Right lobe of liver (tissue), 6 donors: ENCODE results near the gene PTPRM. TPM values are rescaled to one million over a fixed set of nuclear protein-coding genes. Genes with fewer than 3 reads are reported as not detected.
A peak's percentile ranks its signal among the peaks of the same experiment; 100 is the strongest.

Experiments
- ATAC-seq, 4 donors: fragments of 200-7000 bp; cut with Tn5 transposase; one replicate each; pipeline ENCODE4 v1.9.1; 2020; ENCODE audit warnings: mild to moderate bottlenecking in 4 of 4, moderate library complexity in 4 of 4
- DNase-seq, 3 donors: peaks; one replicate each; pipeline ENCODE4 v3.0.0-alpha.2; 2020
- H3K27ac ChIP-seq, 3 donors: fragments of 200-600 bp; one replicate each; pipeline ENCODE4 v1.8.0; 2022
- H3K27me3 ChIP-seq, 2 donors: fragments of 200-600 bp; one replicate each; pipeline ENCODE4 v1.8.0; 2022
- H3K36me3 ChIP-seq, 4 donors: fragments of 200-600 bp; sonication (generic) in 1 of 4; one replicate each; pipeline versions ENCODE4 v1.5.1 to v1.8.0; 2017 to 2022; ENCODE audit warnings: control low read depth in 1 of 4
- H3K4me1 ChIP-seq, 4 donors: fragments of 200-600 bp; sonication (generic) in 1 of 4; one replicate each; pipeline versions ENCODE4 v1.5.1 to v1.8.0; 2017 to 2022; ENCODE audit warnings: control low read depth in 1 of 4
- H3K4me3 ChIP-seq, 3 donors: fragments of 200-600 bp; one replicate each; pipeline ENCODE4 v1.8.0; 2022
- H3K9me3 ChIP-seq, 4 donors: fragments of 200-600 bp; sonication (generic) in 1 of 4; one replicate each; pipeline versions ENCODE4 v1.5.1 to v1.8.0; 2017 to 2022; ENCODE audit warnings: control low read depth in 1 of 4
- POLR2A ChIP-seq: fragments of 450-650 bp; IDR thresholded peaks from one replicate; pipeline ENCODE4 v1.6.1; 2017; ENCODE audit warnings: antibody characterized with exemption, mild to moderate bottlenecking
- WGBS: methylation state at CpG from one replicate; pipeline ENCODE4 v1.1.6; 2018; ENCODE audit warnings: low coverage, low lambda C conversion rate; ENCODE audit not compliant: insufficient coverage; ENCODE audit errors: missing lambda C conversion rate; 5-methylcytosine and 5-hydroxymethylcytosine counted together
- intact Hi-C, 2 donors: fragments of 100-400 bp; cut with DNase I; formaldehyde crosslinking; loops; one replicate each; pipeline versions ENCODE4 v1.11.2 to v1.14.1; 2022
- total RNA-seq, 6 experiments: library from RNA; depleted of rRNA in 2 of 6; stranded (reverse); fragments of >200 nt in 2 of 6; fragmentation: NEBNext Ultra II Directional in 3 of 6; extraction: Animal tissue kit (Norgen Biotek cat#: 25700) in 3 of 6; gene quantifications; one replicate each; pipeline versions ENCODE4 v1.1.0 to v1.2.4, GENCODE V29; 2016 to 2023
- TF ChIP-seq, protein P1 (sequence below), 4 donors: fragments of 200-600 bp in 3 of 4; fragments of 450-650 bp in 1 of 4; IDR thresholded peaks; one replicate each; pipeline versions ENCODE4 v1.5.1 to v1.8.0; 2016 to 2022; ENCODE audit warnings: antibody characterized with exemption in 4 of 4, mild to moderate bottlenecking in 2 of 4
- donor health status: DM: no; HTN: yes; CAD: no.
- donor health status: DM: no; HTN: no; CAD: no.
- donor health status: DM: no; HTN: no; CAD: no.
- donor health status: DM: no; HTN: yes; CAD: no.
- donor health status: DM: no; HTN: yes; CAD: no.

PTPRM gene
- total RNA-seq, 6 experiments from 2014 or later, result 15.1 to 45.7 (median 26.5) TPM

DNA sequence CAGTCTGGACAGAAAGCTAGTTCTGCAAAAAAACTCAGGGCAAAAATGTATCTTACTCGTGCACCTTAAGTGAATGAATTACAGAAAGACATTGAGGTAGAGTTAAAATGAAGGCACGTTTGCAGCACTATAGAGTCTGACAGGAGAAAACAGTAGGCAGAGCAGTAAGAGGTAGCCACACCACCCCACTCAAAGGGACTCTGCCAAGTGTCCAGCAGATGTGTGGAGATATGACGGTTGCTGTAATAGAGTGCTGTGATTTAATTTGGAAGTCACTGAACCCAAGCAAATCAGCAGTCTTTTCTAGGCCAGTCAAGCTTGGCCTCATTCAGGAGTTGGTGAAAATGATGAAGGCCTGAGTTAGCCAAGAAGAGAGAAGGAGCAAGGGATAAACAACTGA, 464.4 kb downstream of the PTPRM start:
- DNase-seq (no peak), ATAC-seq (no peak)
- TF ChIP-seq, protein P1, sequence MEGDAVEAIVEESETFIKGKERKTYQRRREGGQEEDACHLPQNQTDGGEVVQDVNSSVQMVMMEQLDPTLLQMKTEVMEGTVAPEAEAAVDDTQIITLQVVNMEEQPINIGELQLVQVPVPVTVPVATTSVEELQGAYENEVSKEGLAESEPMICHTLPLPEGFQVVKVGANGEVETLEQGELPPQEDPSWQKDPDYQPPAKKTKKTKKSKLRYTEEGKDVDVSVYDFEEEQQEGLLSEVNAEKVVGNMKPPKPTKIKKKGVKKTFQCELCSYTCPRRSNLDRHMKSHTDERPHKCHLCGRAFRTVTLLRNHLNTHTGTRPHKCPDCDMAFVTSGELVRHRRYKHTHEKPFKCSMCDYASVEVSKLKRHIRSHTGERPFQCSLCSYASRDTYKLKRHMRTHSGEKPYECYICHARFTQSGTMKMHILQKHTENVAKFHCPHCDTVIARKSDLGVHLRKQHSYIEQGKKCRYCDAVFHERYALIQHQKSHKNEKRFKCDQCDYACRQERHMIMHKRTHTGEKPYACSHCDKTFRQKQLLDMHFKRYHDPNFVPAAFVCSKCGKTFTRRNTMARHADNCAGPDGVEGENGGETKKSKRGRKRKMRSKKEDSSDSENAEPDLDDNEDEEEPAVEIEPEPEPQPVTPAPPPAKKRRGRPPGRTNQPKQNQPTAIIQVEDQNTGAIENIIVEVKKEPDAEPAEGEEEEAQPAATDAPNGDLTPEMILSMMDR (IDR thresholded peaks at IDR 0.05), result no peak
- no peak for TF ChIP-seq POLR2A
- Histone ChIP-seq H3K27ac (no peak overlapping the region), H3K4me1 (no peaks in the 10 kb centered on the region), H3K36me3 (no peaks in the 10 kb centered on the region), H3K9me3 (no peaks in the 10 kb centered on the region), H3K4me3 (no peak overlapping the region), H3K27me3 (no peaks in the 10 kb centered on the region)
- WGBS, result 87% methylated on average over 3 of the region's 3 CpGs
- intact Hi-C loops, result no loop called here

DNA sequence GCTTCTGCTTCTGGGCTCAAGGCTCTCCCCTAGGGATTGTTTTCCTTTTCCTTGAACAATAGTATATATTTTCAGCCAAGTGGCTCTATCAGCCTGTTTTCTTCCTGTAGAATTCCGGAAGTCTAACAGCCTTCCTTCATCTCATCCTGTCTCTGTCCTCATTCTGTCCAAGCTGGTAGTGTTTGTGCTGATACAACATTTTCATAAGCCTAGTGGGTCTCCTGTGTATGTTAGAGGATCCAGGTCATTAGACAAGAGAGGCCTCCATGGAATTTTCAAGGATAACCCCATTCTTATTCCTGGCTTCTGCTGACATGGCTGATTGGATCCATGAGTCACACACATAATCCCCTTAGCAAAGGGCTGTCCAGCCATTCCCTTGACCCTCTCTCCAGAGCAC, 467.6 kb downstream of the PTPRM start:
- H3K4me1 ChIP-seq, result no peaks in the 10 kb centered on the region
- no peak overlapping the region for H3K27ac ChIP-seq
- H3K36me3 ChIP-seq, result no peaks in the 10 kb centered on the region
- DNase-seq, result no peak
- TF ChIP-seq POLR2A, result no peak
- intact Hi-C loops, result no loop called here
- H3K4me3 ChIP-seq, result no peak overlapping the region
- WGBS, result 57% methylated on average over 1 of the region's 1 CpG
- peak in 2 of 4 donors; percentile 15 to 52 for ATAC-seq
- no peaks in the 10 kb centered on the region for H3K27me3 ChIP-seq
- no peaks in the 10 kb centered on the region for H3K9me3 ChIP-seq

DNA sequence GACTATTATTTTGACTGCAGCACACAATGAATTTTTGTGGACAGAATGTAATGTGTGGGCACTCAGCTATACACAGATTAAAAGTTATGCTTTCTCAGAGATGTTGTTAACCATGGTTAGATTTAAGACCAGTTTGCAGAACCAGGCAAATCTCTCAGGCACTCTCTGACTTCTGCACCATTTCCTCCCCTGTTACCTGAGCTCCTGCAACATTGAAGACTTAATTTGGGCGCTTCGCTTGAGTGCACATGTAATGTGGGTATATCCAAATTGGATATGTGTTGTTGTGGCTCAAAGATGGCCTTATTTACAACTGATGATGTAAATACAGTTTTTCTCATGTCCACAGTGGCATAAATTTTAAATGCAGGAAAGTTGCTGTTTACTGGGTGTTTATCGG, 469.4 kb downstream of the PTPRM start:
- ATAC-seq (no peak), DNase-seq (no peak)
- 89% methylated on average over 3 of the region's 3 CpGs for WGBS
- Histone ChIP-seq H3K27me3 (no peaks in the 10 kb centered on the region), H3K36me3 (no peaks in the 10 kb centered on the region), H3K4me3 (no peak overlapping the region), H3K27ac (no peak overlapping the region), H3K4me1 (no peaks in the 10 kb centered on the region), H3K9me3 (no peaks in the 10 kb centered on the region)
- TF ChIP-seq, protein P1 (IDR thresholded peaks at IDR 0.05), result no peak
- intact Hi-C loops, result no loop called here

DNA sequence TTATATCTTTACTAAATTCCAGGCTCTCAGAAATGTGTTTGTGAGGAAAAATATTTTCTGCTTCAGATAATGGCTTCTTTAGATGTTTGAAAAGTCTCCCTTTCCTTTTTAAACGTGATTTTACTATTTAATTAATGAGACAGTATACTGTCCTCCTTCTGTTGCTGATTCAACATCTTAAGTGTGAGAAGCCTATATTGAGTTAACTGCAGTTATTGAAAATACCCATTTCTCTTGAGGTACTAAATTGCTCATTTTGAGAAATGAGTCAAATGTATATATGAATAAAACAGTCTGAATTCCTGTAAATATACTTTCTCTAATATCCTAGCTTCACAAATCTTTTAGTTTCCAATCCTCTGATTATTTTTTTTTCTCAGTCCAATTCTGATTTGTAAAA, 470.2 kb downstream of the PTPRM start:
- no peak for ATAC-seq
- intact Hi-C loops, result no loop called here

DNA sequence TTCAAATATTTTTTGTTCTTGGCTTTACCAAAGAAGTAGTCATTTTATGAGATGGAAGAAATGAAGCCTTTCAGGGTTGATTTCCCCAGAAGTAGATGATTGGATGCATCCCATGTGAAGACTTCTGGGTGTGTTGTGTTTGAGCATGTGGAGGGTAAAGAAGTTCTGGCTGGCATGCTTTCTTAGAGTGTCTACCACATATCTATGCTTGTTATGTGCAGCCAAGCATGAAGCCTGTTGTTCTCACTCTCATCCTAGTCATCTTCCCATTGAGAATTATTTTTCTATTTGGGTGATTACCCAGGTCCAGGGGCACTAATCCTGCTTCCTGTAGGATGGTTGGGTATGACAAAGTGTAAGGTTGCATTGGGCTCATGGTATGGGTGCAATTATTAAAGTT, 472.9 kb downstream of the PTPRM start:
- intact Hi-C loops, result no loop called here
- Histone ChIP-seq H3K4me3 (no peak overlapping the region), H3K36me3 (no peaks in the 10 kb centered on the region), H3K4me1 (no peaks in the 10 kb centered on the region), H3K27me3 (no peaks in the 10 kb centered on the region), H3K27ac (no peak overlapping the region), H3K9me3 (no peaks in the 10 kb centered on the region)
- TF ChIP-seq, protein P1 (IDR thresholded peaks at IDR 0.05), result no peak
- TF ChIP-seq POLR2A, result no peak
- ATAC-seq (no peak), DNase-seq (no peak)

More for the DNA sequence above, 470.2 kb downstream of the PTPRM start:
- Histone ChIP-seq H3K27ac (no peak overlapping the region), H3K27me3 (no peaks in the 10 kb centered on the region), H3K4me1 (no peaks in the 10 kb centered on the region), H3K9me3 (no peaks in the 10 kb centered on the region), H3K4me3 (no peak overlapping the region), H3K36me3 (no peaks in the 10 kb centered on the region)
- TF ChIP-seq, protein P1 (IDR thresholded peaks at IDR 0.05), result no peak
- TF ChIP-seq POLR2A, result no peak
- DNase-seq, result no peak
- WGBS, result 67% methylated on average over 1 of the region's 1 CpG
